ENCODE results near the gene MRGPRX2. TPM values are rescaled to one million over a fixed set of nuclear protein-coding genes. Genes with fewer than 3 reads are reported as not detected.

MRGPRX2 gene
- total RNA-seq, 2 experiments from 2014 or later: not detected

GRCh38 chr11:19050281-19050680 lies 10.2 kb downstream of the MRGPRX2 start:
- ChIA-PET POLR2A (no interaction called here), CTCF (no interaction called here)
- no peaks in the 10 kb centered on the region for H3K4me1 ChIP-seq (ENCODE audit: insufficient read depth, low read length)
- no peaks in the 10 kb centered on the region for H3K9me3 ChIP-seq (ENCODE audit: control insufficient read depth in 1 of 2, insufficient read depth in 1 of 2, low read length in 2 of 2)
- Mint-ChIP-seq H3K4me3 (no peak overlapping the region), H3K27me3 (peaks cover 20% of the 10 kb centered on the region), H3K4me1 (ENCODE audit: low read depth) (no peaks in the 10 kb centered on the region), H3K27ac (no peak overlapping the region), H3K36me3 (ENCODE audit: low read depth) (no peaks in the 10 kb centered on the region), H3K9me3 (peaks cover 5% of the 10 kb centered on the region)
- intact Hi-C loops (cut with DNase I, micrococcal nuclease): no loop called here
- no peak for DNase-seq
- ATAC-seq (ENCODE audit: poor library complexity): no peak
- TF ChIP-seq, protein P1, sequence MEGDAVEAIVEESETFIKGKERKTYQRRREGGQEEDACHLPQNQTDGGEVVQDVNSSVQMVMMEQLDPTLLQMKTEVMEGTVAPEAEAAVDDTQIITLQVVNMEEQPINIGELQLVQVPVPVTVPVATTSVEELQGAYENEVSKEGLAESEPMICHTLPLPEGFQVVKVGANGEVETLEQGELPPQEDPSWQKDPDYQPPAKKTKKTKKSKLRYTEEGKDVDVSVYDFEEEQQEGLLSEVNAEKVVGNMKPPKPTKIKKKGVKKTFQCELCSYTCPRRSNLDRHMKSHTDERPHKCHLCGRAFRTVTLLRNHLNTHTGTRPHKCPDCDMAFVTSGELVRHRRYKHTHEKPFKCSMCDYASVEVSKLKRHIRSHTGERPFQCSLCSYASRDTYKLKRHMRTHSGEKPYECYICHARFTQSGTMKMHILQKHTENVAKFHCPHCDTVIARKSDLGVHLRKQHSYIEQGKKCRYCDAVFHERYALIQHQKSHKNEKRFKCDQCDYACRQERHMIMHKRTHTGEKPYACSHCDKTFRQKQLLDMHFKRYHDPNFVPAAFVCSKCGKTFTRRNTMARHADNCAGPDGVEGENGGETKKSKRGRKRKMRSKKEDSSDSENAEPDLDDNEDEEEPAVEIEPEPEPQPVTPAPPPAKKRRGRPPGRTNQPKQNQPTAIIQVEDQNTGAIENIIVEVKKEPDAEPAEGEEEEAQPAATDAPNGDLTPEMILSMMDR (IDR thresholded peaks at IDR 0.05): no peak
- no peaks in the 10 kb centered on the region for H3K27me3 ChIP-seq (ENCODE audit: control insufficient read depth in 1 of 2, insufficient read depth in 2 of 2, low read length in 2 of 2)
- no peak overlapping the region for H3K27ac ChIP-seq (ENCODE audit: low read depth in 1 of 2, low read length in 2 of 2)
- H3K4me3 ChIP-seq (ENCODE audit: low read length): no peak overlapping the region
- no peaks in the 10 kb centered on the region for H3K36me3 ChIP-seq (ENCODE audit: insufficient read depth, low read length)

DNA sequence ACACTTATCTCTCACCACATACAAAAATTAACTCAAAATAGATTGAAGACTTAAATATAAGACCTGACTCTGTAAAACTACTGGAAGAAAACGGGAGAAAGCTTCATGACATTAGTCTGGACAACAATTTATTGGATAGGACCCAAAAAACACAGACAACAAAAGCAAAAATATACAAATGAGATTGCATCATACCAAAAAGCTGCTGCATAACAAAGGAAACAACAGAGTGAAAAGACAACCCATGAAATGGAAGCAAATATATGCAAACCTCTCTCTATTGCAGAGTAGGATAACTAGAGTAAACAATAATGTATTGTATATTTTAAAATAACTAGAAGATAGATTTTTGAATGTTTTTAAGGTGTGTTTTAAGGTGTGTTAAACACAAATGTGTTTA lies 11.2 kb downstream of the MRGPRX2 start:
- Mint-ChIP-seq H3K4me3 (no peak overlapping the region), H3K27me3 (peaks cover 26% of the 10 kb centered on the region), H3K4me1 (ENCODE audit: low read depth) (no peaks in the 10 kb centered on the region), H3K9me3 (peaks cover 5% of the 10 kb centered on the region), H3K36me3 (ENCODE audit: low read depth) (no peaks in the 10 kb centered on the region), H3K27ac (no peak overlapping the region)
- no peaks in the 10 kb centered on the region for H3K4me1 ChIP-seq (ENCODE audit: insufficient read depth, low read length)
- ChIA-PET CTCF (no interaction called here), POLR2A (no interaction called here)
- TF ChIP-seq, protein P1 (IDR thresholded peaks at IDR 0.05): no peak
- ATAC-seq (ENCODE audit: poor library complexity): no peak
- H3K27me3 ChIP-seq (ENCODE audit: control insufficient read depth in 1 of 2, insufficient read depth in 2 of 2, low read length in 2 of 2): no peaks in the 10 kb centered on the region
- H3K9me3 ChIP-seq (ENCODE audit: control insufficient read depth in 1 of 2, insufficient read depth in 1 of 2, low read length in 2 of 2): no peaks in the 10 kb centered on the region
- DNase-seq: no peak
- no peaks in the 10 kb centered on the region for H3K36me3 ChIP-seq (ENCODE audit: insufficient read depth, low read length)
- no peak overlapping the region for H3K27ac ChIP-seq (ENCODE audit: low read depth in 1 of 2, low read length in 2 of 2)
- intact Hi-C loops (cut with DNase I, micrococcal nuclease): no loop called here
- H3K4me3 ChIP-seq (ENCODE audit: low read length): no peak overlapping the region

- TF ChIP-seq, protein P1 (IDR thresholded peaks at IDR 0.05): no peak
- Mint-ChIP-seq H3K4me1 (ENCODE audit: low read depth) (no peaks in the 10 kb centered on the region), H3K9me3 (peaks cover 3% of the 10 kb centered on the region), H3K27ac (no peak overlapping the region), H3K4me3 (no peak overlapping the region), H3K27me3 (peaks cover 42% of the 10 kb centered on the region), H3K36me3 (ENCODE audit: low read depth) (no peaks in the 10 kb centered on the region)
- Histone ChIP-seq H3K4me1 (ENCODE audit: insufficient read depth, low read length) (no peaks in the 10 kb centered on the region), H3K27ac (ENCODE audit: low read depth in 1 of 2, low read length in 2 of 2) (no peak overlapping the region), H3K4me3 (ENCODE audit: low read length) (no peak overlapping the region), H3K9me3 (ENCODE audit: control insufficient read depth in 1 of 2, insufficient read depth in 1 of 2, low read length in 2 of 2) (peaks cover 0 to 11% of the 10 kb centered on the region in 2 experiments), H3K27me3 (ENCODE audit: control insufficient read depth in 1 of 2, insufficient read depth in 2 of 2, low read length in 2 of 2) (peaks cover 3 to 7% of the 10 kb centered on the region in 2 experiments), H3K36me3 (ENCODE audit: insufficient read depth, low read length) (no peaks in the 10 kb centered on the region)
- DNase-seq (no peak), ATAC-seq (ENCODE audit: poor library complexity) (no peak)
- ChIA-PET CTCF (no interaction called here), POLR2A (interaction anchor here (0.8 kb wide), 1 partner anchor 20 kb away, joined by 3 read pairs; the partner anchor contains the start of gene MRGPRX2)
- intact Hi-C loops (cut with DNase I, micrococcal nuclease): no loop called here
These were observed 20.5 kb downstream of the MRGPRX2 start for GRCh38 chr11:19040051-19040450.
